Measurements from ENCODE around the gene RPH3AL. TPM values are rescaled to one million over a fixed set of nuclear protein-coding genes. Genes with fewer than 3 reads are reported as not detected.

The RPH3AL gene
- total RNA-seq, 1 donor = 2.0 TPM

- H3K4me3 ChIP-seq (ENCODE audit: low read depth, low read length) = no peak overlapping the region
- no peak for DNase-seq (ENCODE audit: low read depth)
- no peak for TF ChIP-seq CTCF (IDR thresholded peaks at IDR 0.05; ENCODE audit: insufficient read depth, low read length)
These were observed 173.6 kb downstream of the RPH3AL start for GRCh38 chr17:179066-179432.

- no peak for TF ChIP-seq CTCF (IDR thresholded peaks at IDR 0.05; ENCODE audit: insufficient read depth, low read length)
- no peak for DNase-seq (ENCODE audit: low read depth)
- H3K4me3 ChIP-seq (ENCODE audit: low read depth, low read length) = no peak overlapping the region
These were observed 174.1 kb downstream of the RPH3AL start for GRCh38 chr17:178292-179065.

- no peak for TF ChIP-seq CTCF (IDR thresholded peaks at IDR 0.05; ENCODE audit: insufficient read depth, low read length)
- no peak overlapping the region for H3K4me3 ChIP-seq (ENCODE audit: low read depth, low read length)
- no peak for DNase-seq (ENCODE audit: low read depth)
These were observed 174.8 kb downstream of the RPH3AL start for GRCh38 chr17:177762-178161.

- no peak for TF ChIP-seq CTCF (IDR thresholded peaks at IDR 0.05; ENCODE audit: insufficient read depth, low read length)
- H3K4me3 ChIP-seq (ENCODE audit: low read depth, low read length) = no peak overlapping the region
- no peak for DNase-seq (ENCODE audit: low read depth)
These were observed 175.5 kb downstream of the RPH3AL start for GRCh38 chr17:177155-177554.

- TF ChIP-seq CTCF (IDR thresholded peaks at IDR 0.05; ENCODE audit: insufficient read depth, low read length) = no peak
- DNase-seq (ENCODE audit: low read depth) = no peak
- H3K4me3 ChIP-seq (ENCODE audit: low read depth, low read length) = no peak overlapping the region
These were observed 179.3 kb downstream of the RPH3AL start for GRCh38 chr17:173166-173911.

GRCh38 chr17:172401-172800 is 180.2 kb downstream of the RPH3AL start:
- no peak for DNase-seq (ENCODE audit: low read depth)
- no peak for TF ChIP-seq CTCF (IDR thresholded peaks at IDR 0.05; ENCODE audit: insufficient read depth, low read length)
- H3K4me3 ChIP-seq (ENCODE audit: low read depth, low read length) = no peak overlapping the region
